K562 (cell line): Measurements from ENCODE around the gene UVRAG.

Experiments used
- BRCA1 ChIP-seq, 2 experiments: fragments of 450-650 bp in 1 of 2; sonication (generic) in 1 of 2; formaldehyde crosslinking in 1 of 2; IDR thresholded peaks; 2 replicates each; pipeline versions ENCODE4 v1.5.0 to v1.6.1; 2017 to 2020; ENCODE audit warnings: mild to moderate bottlenecking in 1 of 2, missing genetic modification reagents in 1 of 2
- CTCF ChIP-seq, 3 experiments: IDR thresholded peaks in 2 of 3; conservative IDR thresholded peaks in 1 of 3; 2 replicates each; pipeline ENCODE4 v1.5.1; 2011 to 2012; ENCODE audit warnings: low read length in 3 of 3, mild to moderate bottlenecking in 3 of 3, control low read depth in 2 of 3, improper control_type of control experiment in 1 of 3, inconsistent platforms in 1 of 3, low read depth in 1 of 3, mixed read lengths in 1 of 3, moderate library complexity in 1 of 3; ENCODE audit not compliant: insufficient read depth in 2 of 3
- FOSL1 ChIP-seq: fragments of 200-800 bp; sonication (Bioruptor generic); conservative IDR thresholded peaks from 2 replicates; pipeline ENCODE4 v1.6.1; 2016; ENCODE audit warnings: missing genetic modification characterization, missing compliant biosample characterization
- MBD2 ChIP-seq: sonication (generic); IDR thresholded peaks from 2 replicates; pipeline ENCODE4 v1.6.1; 2016; ENCODE audit warnings: low read depth, borderline replicate concordance
- STAT6 ChIP-seq: sonication (generic); formaldehyde crosslinking; IDR thresholded peaks from 2 replicates; pipeline ENCODE4 v1.8.1; 2023; ENCODE audit warnings: mild to moderate bottlenecking, missing genetic modification reagents
- ZBTB2 ChIP-seq: fragments of 450-650 bp; IDR thresholded peaks from 2 replicates; pipeline ENCODE4 v1.6.1; 2016; ENCODE audit warnings: antibody characterized with exemption
- ZFP91 ChIP-seq: sonication (generic); formaldehyde crosslinking; IDR thresholded peaks from 2 replicates; pipeline ENCODE4 v1.8.0; 2022; ENCODE audit warnings: mild to moderate bottlenecking, missing genetic modification reagents
- ZNF124 ChIP-seq: sonication (generic); formaldehyde crosslinking; IDR thresholded peaks from 2 replicates; pipeline ENCODE4 v1.8.1; 2022; ENCODE audit warnings: missing genetic modification reagents
- ZNF174 ChIP-seq: fragments of 250-450 bp; sonication (Bioruptor Pico); IDR thresholded peaks from 2 replicates; pipeline ENCODE4 v1.4.0; 2020; ENCODE audit warnings: mild to moderate bottlenecking

- TF ChIP-seq ZNF174 (CRISPR knock-in tag) (no peak), STAT6 (CRISPR knock-in tag) (no peak), BRCA1 (IDR thresholded peaks at IDR 0.05) (no peak), BRCA1 (CRISPR knock-in tag; IDR thresholded peaks at IDR 0.05) (no peak), FOSL1 (tag) (no peak), CTCF (IDR thresholded peaks at IDR 0.05 in 2 of 3, conservative IDR thresholded peaks at IDR 0.05 in 1 of 3; ENCODE audit: insufficient read depth in 2 of 3, low read depth in 1 of 3, low read length in 3 of 3) (no peak), ZFP91 (CRISPR knock-in tag) (no peak), MBD2 (no peak), ZNF124 (CRISPR knock-in tag) (no peak), ZBTB2 (no peak)
Measured at GRCh38 chr11:76067099-76067498, 252.1 kb downstream of the UVRAG start.
